ENCODE results near the gene CCDC70. TPM values are rescaled to one million over a fixed set of nuclear protein-coding genes. Genes with fewer than 3 reads are reported as not detected.

Gene CCDC70
- total RNA-seq, 2 donors from 2014 or later, result not detected

GRCh38 chr13:51894239-51894638 lies 32.5 kb downstream of the CCDC70 start:
- Histone ChIP-seq H3K4me1 (ENCODE audit: control insufficient read depth in 1 of 2, low read depth in 2 of 2) (no peaks in the 10 kb centered on the region), H3K27ac (no peak overlapping the region), H3K27me3 (replicated peaks; ENCODE audit: insufficient read depth) (no peaks in the 10 kb centered on the region), H3K4me3 (no peak overlapping the region), H3K9me3 (no peaks in the 10 kb centered on the region), H3K36me3 (no peaks in the 10 kb centered on the region)
- ATAC-seq (ENCODE audit: insufficient number of reproducible peaks, low FRiP score, low read depth) (no peak), DNase-seq (ENCODE audit: low spot score) (no peak)
- no peak for TF ChIP-seq CTCF (IDR thresholded peaks at IDR 0.05)

GRCh38 chr13:51895906-51896888 lies 34.4 kb downstream of the CCDC70 start:
- Histone ChIP-seq H3K9me3 (no peaks in the 10 kb centered on the region), H3K27me3 (replicated peaks; ENCODE audit: insufficient read depth) (no peaks in the 10 kb centered on the region), H3K4me1 (ENCODE audit: control insufficient read depth in 1 of 2, low read depth in 2 of 2) (no peaks in the 10 kb centered on the region), H3K27ac (no peak overlapping the region), H3K4me3 (no peak overlapping the region), H3K36me3 (no peaks in the 10 kb centered on the region)
- DNase-seq (ENCODE audit: low spot score) (no peak), ATAC-seq (ENCODE audit: insufficient number of reproducible peaks, low FRiP score, low read depth) (no peak)
- no peak for TF ChIP-seq CTCF (IDR thresholded peaks at IDR 0.05)

GRCh38 chr13:51900471-51900870 lies 38.7 kb downstream of the CCDC70 start:
- no peak overlapping the region for H3K27ac ChIP-seq
- DNase-seq (ENCODE audit: low spot score), result no peak
- H3K27me3 ChIP-seq (replicated peaks; ENCODE audit: insufficient read depth), result no peaks in the 10 kb centered on the region
- H3K4me1 ChIP-seq (ENCODE audit: control insufficient read depth in 1 of 2, low read depth in 2 of 2), result no peaks in the 10 kb centered on the region
- no peaks in the 10 kb centered on the region for H3K9me3 ChIP-seq
- H3K36me3 ChIP-seq, result no peaks in the 10 kb centered on the region
- H3K4me3 ChIP-seq, result no peak overlapping the region
- no peak for ATAC-seq (ENCODE audit: insufficient number of reproducible peaks, low FRiP score, low read depth)
- no peak for TF ChIP-seq CTCF (IDR thresholded peaks at IDR 0.05)

GRCh38 chr13:51902776-51903175 lies 41.0 kb downstream of the CCDC70 start:
- TF ChIP-seq CTCF (IDR thresholded peaks at IDR 0.05), result no peak
- no peaks in the 10 kb centered on the region for H3K27me3 ChIP-seq (replicated peaks; ENCODE audit: insufficient read depth)
- H3K27ac ChIP-seq, result no peak overlapping the region
- H3K4me1 ChIP-seq (ENCODE audit: control insufficient read depth in 1 of 2, low read depth in 2 of 2), result no peaks in the 10 kb centered on the region
- no peaks in the 10 kb centered on the region for H3K9me3 ChIP-seq
- H3K36me3 ChIP-seq, result no peaks in the 10 kb centered on the region
- DNase-seq (ENCODE audit: low spot score), result no peak
- no peak for ATAC-seq (ENCODE audit: insufficient number of reproducible peaks, low FRiP score, low read depth)
- H3K4me3 ChIP-seq, result no peak overlapping the region

GRCh38 chr13:51905787-51906186 lies 44.0 kb downstream of the CCDC70 start:
- no peaks in the 10 kb centered on the region for H3K4me1 ChIP-seq (ENCODE audit: control insufficient read depth in 1 of 2, low read depth in 2 of 2)
- no peaks in the 10 kb centered on the region for H3K9me3 ChIP-seq
- no peak overlapping the region for H3K4me3 ChIP-seq
- no peaks in the 10 kb centered on the region for H3K27me3 ChIP-seq (replicated peaks; ENCODE audit: insufficient read depth)
- DNase-seq (ENCODE audit: low spot score) (no peak), ATAC-seq (ENCODE audit: insufficient number of reproducible peaks, low FRiP score, low read depth) (no peak)
- H3K27ac ChIP-seq, result no peak overlapping the region
- no peaks in the 10 kb centered on the region for H3K36me3 ChIP-seq
- TF ChIP-seq CTCF (IDR thresholded peaks at IDR 0.05), result no peak

Data from thoracic aorta (tissue), 2 donors.